Embryonic facial prominence (tissue), 1 donor: ENCODE results near the gene DOCK1.

Source experiments
- DNase-seq: peaks from one replicate; pipeline ENCODE4 v3.0.0-alpha.2; 2016; ENCODE audit errors: extremely low spot score

DOCK1 gene

GRCh38 chr10:127310430-127310829 is 405.2 kb downstream of the DOCK1 start:
- DNase-seq = no peak

- no peak for DNase-seq
These were observed 405.7 kb downstream of the DOCK1 start for GRCh38 chr10:127310923-127311322.

GRCh38 chr10:127313996-127314700 is 408.9 kb downstream of the DOCK1 start:
- no peak for DNase-seq

- DNase-seq = no peak
These were observed 409.6 kb downstream of the DOCK1 start for GRCh38 chr10:127314797-127315196.

DNA sequence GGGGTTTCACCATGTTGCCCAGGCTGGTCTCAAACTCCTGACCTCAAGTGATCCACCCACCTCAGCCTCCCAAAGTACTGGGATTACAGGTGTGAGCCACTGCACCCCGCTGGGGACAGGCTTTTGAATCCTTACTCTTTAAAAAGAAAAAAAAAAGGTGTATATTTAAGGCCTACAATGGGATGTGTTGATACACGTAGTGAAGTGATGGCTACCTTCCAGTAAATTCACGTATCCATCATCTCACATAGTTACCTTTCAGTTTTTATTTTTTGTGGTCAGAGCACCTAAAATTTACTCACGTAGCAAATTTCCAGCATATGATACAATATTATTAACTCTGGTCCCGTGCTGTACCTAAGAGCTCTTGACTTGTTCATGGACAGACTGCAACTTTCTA is 410.7 kb downstream of the DOCK1 start:
- DNase-seq = no peak

GRCh38 chr10:127318396-127318795 is 413.2 kb downstream of the DOCK1 start:
- DNase-seq = no peak

DNA sequence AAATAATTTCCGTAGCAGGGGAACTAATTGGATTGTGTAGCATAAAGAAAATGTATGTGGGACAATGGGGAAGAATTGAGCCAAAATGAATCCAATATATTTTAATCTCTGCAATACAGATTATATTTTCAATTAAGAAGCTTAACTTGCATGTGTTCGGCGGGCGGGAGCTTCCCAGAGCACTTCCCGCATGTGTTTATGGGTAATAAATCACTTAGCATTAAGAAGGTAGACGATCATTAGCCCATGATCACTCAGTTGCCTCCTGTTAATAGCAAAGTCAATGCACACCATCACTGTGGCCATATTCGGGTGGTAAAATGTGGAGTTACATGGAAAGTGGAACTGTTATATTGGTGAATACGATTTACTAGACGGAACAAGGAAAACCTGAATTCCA is 414.0 kb downstream of the DOCK1 start:
- DNase-seq = no peak

GRCh38 chr10:127319691-127320090 is 414.5 kb downstream of the DOCK1 start:
- DNase-seq = no peak

DNA sequence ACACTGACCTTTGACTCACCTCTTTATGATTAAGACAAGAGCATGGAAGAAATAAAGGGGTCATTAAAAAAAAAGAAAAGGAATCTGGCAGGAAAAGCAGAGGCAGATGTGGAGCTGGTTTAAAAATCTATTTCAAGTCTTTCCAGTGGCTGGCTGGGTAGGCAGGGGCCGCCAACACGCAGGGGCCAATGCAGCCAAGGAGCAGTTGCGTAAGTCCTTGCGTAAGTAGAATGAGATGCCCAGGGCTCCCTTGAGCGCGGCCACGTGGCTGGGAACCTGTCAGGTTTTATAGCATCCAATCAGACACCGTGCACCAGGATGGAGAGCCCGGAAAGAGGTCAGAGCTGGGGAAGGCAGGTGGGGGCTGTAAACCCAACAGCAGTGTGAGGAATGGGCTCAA is 414.9 kb downstream of the DOCK1 start:
- no peak for DNase-seq

- DNase-seq = no peak
These were observed 417.1 kb downstream of the DOCK1 start for GRCh38 chr10:127322286-127322685.

- DNase-seq = no peak
These were observed 420.3 kb downstream of the DOCK1 start for GRCh38 chr10:127325506-127325905.

DNA sequence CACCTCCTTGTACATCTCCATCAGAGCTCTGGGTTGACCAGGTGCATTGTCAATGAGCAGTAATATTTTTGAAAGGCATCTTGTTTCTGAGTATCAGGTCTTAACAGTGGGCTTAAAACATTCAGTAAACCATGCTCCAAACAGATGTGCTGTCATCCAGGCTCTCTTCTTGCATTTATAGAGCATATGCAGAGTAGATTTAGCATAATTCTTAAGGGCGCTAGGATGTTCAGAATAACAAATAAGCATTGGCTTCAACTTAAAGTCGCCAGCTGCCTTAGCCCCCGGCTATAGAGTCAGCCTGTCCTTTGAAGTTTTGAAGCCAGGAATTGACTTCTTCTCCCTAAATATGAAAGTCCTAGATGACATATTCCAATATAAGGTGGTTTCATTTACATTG is 421.7 kb downstream of the DOCK1 start:
- DNase-seq = no peak

GRCh38 chr10:127331696-127332095 is 426.5 kb downstream of the DOCK1 start:
- DNase-seq = no peak

DNA sequence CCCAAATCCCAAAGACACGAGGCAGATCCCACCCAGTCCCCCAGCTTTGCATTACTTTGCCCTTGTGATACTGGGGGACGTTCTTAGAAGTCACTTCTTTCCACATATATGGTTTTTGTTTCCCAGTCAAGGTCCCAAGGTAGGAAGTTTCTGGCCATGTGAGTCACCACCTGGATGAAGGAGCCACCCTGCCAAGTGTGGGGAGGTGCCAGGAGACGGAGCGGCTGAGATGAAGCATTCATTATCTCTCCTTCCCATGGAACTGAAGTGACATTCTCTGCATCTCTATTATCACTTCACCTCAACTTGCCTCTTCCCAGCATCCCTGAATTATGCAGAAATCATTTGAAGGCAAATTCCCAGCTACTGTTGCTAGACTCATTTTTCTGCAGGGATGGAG is 427.4 kb downstream of the DOCK1 start:
- DNase-seq = no peak

GRCh38 chr10:127337801-127338200 is 432.6 kb downstream of the DOCK1 start:
- no peak for DNase-seq

DNA sequence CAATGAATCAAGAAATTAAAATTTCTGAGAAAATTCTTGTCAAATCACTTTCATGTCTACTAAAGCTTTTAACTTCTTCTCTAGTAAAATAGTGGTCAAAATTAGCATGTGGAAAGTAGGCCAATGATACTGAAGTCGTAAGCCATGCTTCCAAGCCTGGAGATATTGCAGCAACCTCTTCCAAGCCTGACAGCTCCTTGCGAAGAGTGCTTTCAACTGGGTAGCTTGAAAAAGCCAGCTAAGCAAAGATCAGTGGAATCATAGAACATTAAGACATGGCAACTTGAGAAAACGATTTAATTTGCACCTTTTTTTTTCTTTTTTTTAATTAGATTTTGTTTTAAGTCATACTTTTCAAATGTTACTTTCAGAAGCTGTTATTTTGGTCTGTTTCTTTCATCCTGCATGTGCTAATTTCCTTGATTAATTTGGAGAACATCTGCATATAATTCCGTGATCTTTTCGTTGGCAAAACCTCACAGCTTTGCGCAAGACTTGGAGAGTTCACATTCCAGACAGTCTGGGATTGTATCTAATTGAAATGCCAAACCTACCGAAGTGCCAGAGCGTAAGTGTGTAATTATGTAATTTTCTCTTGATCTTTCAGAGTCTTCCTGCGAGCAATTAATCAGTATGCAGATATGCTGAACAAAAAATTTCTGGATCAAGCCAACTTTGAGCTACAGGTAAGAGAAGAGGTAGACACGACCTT is 433.3 kb downstream of the DOCK1 start:
- DNase-seq = no peak

DNA sequence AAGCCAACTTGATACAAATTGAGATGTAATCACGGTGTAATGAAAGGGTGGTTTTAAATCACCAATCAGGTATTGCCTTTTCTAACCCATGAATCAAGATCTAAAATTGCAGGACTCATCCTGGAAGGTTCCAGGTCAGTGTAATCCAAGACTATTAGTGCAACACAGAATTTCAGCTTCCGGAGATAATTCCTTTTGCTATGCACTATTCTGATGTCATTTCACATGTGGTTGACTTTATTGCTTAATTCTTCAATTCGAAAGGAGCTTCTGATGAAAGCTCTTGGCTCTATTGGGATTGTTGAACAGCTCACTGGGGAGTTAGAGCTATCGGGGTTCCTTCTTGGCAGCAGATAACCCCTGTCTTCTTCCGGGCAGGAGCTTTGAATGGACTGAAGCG is 438.6 kb downstream of the DOCK1 start:
- no peak for DNase-seq

DNA sequence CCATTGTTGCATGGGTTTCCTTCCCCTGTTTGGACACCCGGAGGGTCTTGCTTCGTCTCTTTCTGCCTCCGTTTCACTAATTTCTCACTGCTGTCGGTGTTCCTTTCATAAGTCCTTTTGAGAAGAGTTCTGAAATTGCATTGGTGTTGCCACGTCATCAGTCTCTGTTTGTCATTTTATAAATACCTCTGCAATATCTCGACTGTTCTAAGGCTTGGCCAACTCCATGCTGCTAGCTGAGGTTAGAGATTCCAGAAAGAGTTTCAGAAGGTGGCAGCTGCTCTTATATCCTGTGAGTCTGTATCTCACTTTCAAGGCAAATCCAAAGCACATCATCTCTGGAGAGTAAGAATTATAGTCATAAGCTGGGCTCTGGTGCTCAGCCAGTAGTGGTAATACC is 439.1 kb downstream of the DOCK1 start:
- no peak for DNase-seq

DNA sequence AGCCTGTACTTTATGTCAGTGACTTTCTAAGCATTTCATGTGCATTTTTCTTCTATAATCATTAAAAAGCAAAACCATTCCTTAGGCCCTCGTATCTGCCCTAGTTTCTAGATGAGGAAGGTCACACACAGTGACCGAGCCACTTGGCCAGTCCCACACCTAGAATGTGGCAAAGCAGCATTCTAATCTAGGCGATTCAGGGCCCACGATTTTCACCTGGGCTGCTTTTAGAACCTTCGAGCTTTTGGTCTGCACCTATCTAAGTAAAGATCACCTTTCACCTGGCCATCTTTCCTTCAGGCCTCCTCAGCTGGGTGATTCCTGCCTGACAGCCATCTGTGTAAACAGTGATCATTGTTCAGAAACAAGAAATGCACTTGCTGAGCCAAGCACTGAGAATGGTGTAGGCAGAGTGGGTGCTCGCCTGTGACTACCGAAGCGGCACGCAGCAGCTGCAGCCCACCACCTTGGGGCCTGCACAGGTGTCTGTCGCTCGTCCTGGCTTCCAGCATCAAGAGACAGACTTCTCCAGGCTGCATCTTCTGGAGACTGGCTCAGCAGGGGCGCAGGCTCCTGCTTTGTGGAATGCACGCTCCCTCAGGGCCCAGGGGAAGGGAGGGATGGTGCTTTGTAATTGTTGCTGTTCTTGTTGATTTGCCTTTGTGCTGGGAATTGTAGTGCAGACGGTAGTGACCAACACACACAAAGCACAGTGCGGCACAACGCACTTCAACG is 440.2 kb downstream of the DOCK1 start:
- no peak for DNase-seq

DNA sequence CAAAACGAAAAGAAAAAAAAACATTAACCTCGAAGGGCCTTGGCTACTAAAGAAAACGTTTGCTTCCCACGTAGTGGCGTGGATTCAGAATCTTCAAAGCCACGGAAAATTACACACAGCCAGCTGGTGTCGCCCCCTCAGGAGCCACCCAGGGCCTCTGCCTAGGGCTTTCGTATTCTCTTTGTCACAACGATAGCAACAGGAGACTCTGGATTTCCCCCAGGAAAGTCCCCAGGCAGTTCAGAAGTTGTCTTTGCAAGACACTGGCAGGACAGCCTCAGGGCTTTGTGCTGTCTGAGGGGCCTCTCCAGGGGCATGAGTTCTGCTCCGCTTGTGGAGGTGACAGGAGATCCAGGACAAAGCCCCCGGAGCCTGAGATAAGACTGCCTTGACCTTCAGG is 441.4 kb downstream of the DOCK1 start:
- DNase-seq = no peak

DNA sequence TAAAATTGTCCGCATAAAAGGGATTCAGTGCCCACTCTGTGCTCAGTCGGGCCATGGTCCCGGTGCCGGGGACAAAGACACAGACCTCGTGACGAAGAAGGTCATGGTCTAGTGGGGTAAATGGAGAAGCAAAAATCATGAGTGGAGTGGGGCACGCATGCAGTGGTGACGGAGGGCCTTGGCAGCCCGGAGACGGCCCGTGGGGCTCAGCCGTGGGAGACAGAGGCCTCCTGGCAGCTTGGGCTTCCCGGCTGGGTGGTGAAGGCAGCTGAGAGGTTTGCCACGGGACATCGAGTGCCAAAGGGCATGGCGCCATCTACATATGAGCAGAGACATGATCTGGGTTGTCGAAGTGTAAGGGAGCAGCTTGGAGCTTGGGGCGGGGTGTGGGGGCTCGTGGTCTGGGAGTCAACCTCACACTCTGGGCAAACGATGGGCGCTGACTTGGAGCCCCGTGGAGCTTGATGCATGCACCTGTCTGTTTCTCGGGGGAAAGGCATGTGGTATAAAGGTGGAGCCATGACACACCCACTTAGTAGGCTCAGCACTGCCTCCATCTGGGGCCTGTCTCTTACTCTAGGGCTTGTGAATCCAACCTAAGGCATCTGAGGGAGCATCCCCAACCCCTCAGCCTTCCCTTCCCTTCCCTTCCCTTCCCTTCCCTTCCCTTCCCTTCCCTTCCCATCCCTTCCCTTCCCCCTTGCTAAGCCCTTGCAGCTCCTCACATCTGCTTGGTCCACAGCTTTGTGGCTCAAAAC is 442.2 kb downstream of the DOCK1 start:
- DNase-seq = no peak

- no peak for DNase-seq
These were observed 444.5 kb downstream of the DOCK1 start for GRCh38 chr10:127349737-127350136.
